Measurements from ENCODE around the gene PTPRR. TPM values are rescaled to one million over a fixed set of nuclear protein-coding genes. Genes with fewer than 3 reads are reported as not detected.

The PTPRR gene
- total and polyA plus RNA-seq, 2 experiments from 2014 or later: not detected

GRCh38 chr12:70875628-70876027 is 44.9 kb downstream of the PTPRR start:
- no peaks in the 10 kb centered on the region for H3K9me3 ChIP-seq (ENCODE audit: low read depth)
- DNase-seq (ENCODE audit: low read depth in 1 of 2, low spot score in 1 of 2): no peak
- no peak for TF ChIP-seq CTCF (IDR thresholded peaks at IDR 0.05; ENCODE audit: low read depth, low read length)
- H3K27me3 ChIP-seq: no peaks in the 10 kb centered on the region
- H3K4me3 ChIP-seq: no peak overlapping the region
- no peak overlapping the region for H3K27ac ChIP-seq
- H3K4me1 ChIP-seq (ENCODE audit: low read depth): peaks cover 6% of the 10 kb centered on the region
- no peaks in the 10 kb centered on the region for H3K36me3 ChIP-seq

- no peaks in the 10 kb centered on the region for H3K9me3 ChIP-seq (ENCODE audit: low read depth)
- no peak for TF ChIP-seq CTCF (IDR thresholded peaks at IDR 0.05; ENCODE audit: low read depth, low read length)
- no peaks in the 10 kb centered on the region for H3K4me1 ChIP-seq (ENCODE audit: low read depth)
- H3K27me3 ChIP-seq: no peaks in the 10 kb centered on the region
- no peak overlapping the region for H3K27ac ChIP-seq
- DNase-seq (ENCODE audit: low read depth in 1 of 2, low spot score in 1 of 2): peak in 1 of 2 donors; percentile 2
- H3K4me3 ChIP-seq: no peak overlapping the region
- no peaks in the 10 kb centered on the region for H3K36me3 ChIP-seq
Observed at GRCh38 chr12:70854881-70855568, 65.5 kb downstream of the PTPRR start.

GRCh38 chr12:70854138-70854537 is 66.4 kb downstream of the PTPRR start:
- peak in 1 of 2 donors; percentile 23 for DNase-seq (ENCODE audit: low read depth in 1 of 2, low spot score in 1 of 2)
- Histone ChIP-seq H3K9me3 (ENCODE audit: low read depth) (no peaks in the 10 kb centered on the region), H3K4me3 (no peak overlapping the region), H3K27ac (no peak overlapping the region), H3K4me1 (ENCODE audit: low read depth) (peaks cover 3% of the 10 kb centered on the region), H3K36me3 (no peaks in the 10 kb centered on the region), H3K27me3 (no peaks in the 10 kb centered on the region)
- no peak for TF ChIP-seq CTCF (IDR thresholded peaks at IDR 0.05; ENCODE audit: low read depth, low read length)

- Histone ChIP-seq H3K9me3 (ENCODE audit: low read depth) (no peaks in the 10 kb centered on the region), H3K27ac (no peak overlapping the region), H3K36me3 (no peaks in the 10 kb centered on the region), H3K27me3 (no peaks in the 10 kb centered on the region), H3K4me1 (ENCODE audit: low read depth) (peaks cover 11% of the 10 kb centered on the region), H3K4me3 (no peak overlapping the region)
- DNase-seq (ENCODE audit: low read depth in 1 of 2, low spot score in 1 of 2): peak in 1 of 2 donors; percentile 98
- TF ChIP-seq CTCF (IDR thresholded peaks at IDR 0.05; ENCODE audit: low read depth, low read length): no peak
Observed at GRCh38 chr12:70853326-70853725, 67.2 kb downstream of the PTPRR start.

- H3K27ac ChIP-seq: no peak overlapping the region
- H3K9me3 ChIP-seq (ENCODE audit: low read depth): no peaks in the 10 kb centered on the region
- no peak overlapping the region for H3K4me3 ChIP-seq
- no peaks in the 10 kb centered on the region for H3K36me3 ChIP-seq
- DNase-seq (ENCODE audit: low read depth in 1 of 2, low spot score in 1 of 2): peak in 1 of 2 donors; percentile 19
- TF ChIP-seq CTCF (IDR thresholded peaks at IDR 0.05; ENCODE audit: low read depth, low read length): no peak
- H3K27me3 ChIP-seq: no peaks in the 10 kb centered on the region
- peaks cover 14% of the 10 kb centered on the region for H3K4me1 ChIP-seq (ENCODE audit: low read depth)
Observed at GRCh38 chr12:70852416-70853150, 68.0 kb downstream of the PTPRR start.

Measured in cardiac muscle cell (in vitro differentiated cells and primary cell).